ENCODE data around the gene MYOG.

Gene MYOG

GRCh38 chr1:203101813-203102634 lies 16.2 kb upstream of the MYOG start:
- H3K36me3 Mint-ChIP-seq (ENCODE audit: low read depth): no peaks in the 10 kb centered on the region
- H3K27ac Mint-ChIP-seq: no peak overlapping the region
- no peak for DNase-seq
- H3K4me3 Mint-ChIP-seq: no peak overlapping the region
- H3K9me3 Mint-ChIP-seq: no peaks in the 10 kb centered on the region
- no peaks in the 10 kb centered on the region for H3K4me1 Mint-ChIP-seq (ENCODE audit: low read depth)
- peaks cover 33% of the 10 kb centered on the region for H3K27me3 Mint-ChIP-seq

DNA sequence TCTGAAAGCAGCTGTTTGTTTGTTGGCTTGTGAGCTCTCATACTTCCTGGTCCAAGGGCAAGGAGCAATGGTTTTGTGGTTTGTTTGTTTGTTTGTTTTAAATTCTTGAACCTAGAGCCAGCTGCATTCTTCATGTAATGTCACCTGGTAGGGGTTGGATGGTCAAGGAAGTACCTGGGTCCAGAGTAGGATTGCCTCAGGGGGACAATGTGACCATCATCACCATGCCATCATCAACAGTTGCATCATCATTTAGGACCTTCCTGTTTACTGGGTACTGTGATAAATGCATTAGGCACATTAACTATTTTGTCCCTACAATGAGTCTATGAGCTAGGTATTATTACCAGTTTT lies 14.7 kb upstream of the MYOG start:
- H3K4me3 Mint-ChIP-seq: no peak overlapping the region
- H3K9me3 Mint-ChIP-seq: peaks cover 8% of the 10 kb centered on the region
- peaks cover 31% of the 10 kb centered on the region for H3K27me3 Mint-ChIP-seq
- H3K36me3 Mint-ChIP-seq (ENCODE audit: low read depth): no peaks in the 10 kb centered on the region
- H3K27ac Mint-ChIP-seq: no peak overlapping the region
- no peak for DNase-seq
- no peaks in the 10 kb centered on the region for H3K4me1 Mint-ChIP-seq (ENCODE audit: low read depth)

GRCh38 chr1:203099805-203100515 lies 14.1 kb upstream of the MYOG start:
- DNase-seq: no peak
- H3K4me1 Mint-ChIP-seq (ENCODE audit: low read depth): no peaks in the 10 kb centered on the region
- peaks cover 26% of the 10 kb centered on the region for H3K27me3 Mint-ChIP-seq
- no peak overlapping the region for H3K27ac Mint-ChIP-seq
- H3K4me3 Mint-ChIP-seq: no peak overlapping the region
- peaks cover 13% of the 10 kb centered on the region for H3K9me3 Mint-ChIP-seq
- H3K36me3 Mint-ChIP-seq (ENCODE audit: low read depth): no peaks in the 10 kb centered on the region

GRCh38 chr1:203098914-203099520 lies 13.2 kb upstream of the MYOG start:
- H3K36me3 Mint-ChIP-seq (ENCODE audit: low read depth): no peaks in the 10 kb centered on the region
- H3K4me1 Mint-ChIP-seq (ENCODE audit: low read depth): no peaks in the 10 kb centered on the region
- H3K27me3 Mint-ChIP-seq: peaks cover 23% of the 10 kb centered on the region
- no peak overlapping the region for H3K27ac Mint-ChIP-seq
- no peak overlapping the region for H3K4me3 Mint-ChIP-seq
- DNase-seq: no peak
- H3K9me3 Mint-ChIP-seq: peaks cover 20% of the 10 kb centered on the region

DNA sequence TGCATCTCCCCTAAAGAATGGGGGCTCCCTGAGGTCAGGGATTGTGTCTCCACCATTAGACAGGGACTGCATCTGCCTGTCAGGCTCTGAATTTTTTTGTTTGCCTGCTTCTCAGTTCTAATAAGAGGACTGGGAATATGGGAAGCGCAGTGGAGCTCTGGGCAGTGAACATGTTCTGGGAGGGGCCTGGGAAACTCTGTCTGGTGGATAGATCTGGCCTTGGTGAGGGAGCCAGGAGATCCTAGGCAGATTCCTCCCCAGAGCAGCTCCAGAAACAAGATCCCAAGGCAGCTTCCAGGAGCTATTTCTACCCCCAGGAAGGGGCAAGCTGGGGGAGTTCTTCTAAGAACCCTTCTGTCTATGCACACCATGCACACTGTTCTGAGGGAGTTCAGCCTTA lies 12.6 kb upstream of the MYOG start:
- H3K4me1 Mint-ChIP-seq (ENCODE audit: low read depth): no peaks in the 10 kb centered on the region
- H3K27me3 Mint-ChIP-seq: peaks cover 21% of the 10 kb centered on the region
- DNase-seq: no peak
- no peak overlapping the region for H3K27ac Mint-ChIP-seq
- peaks cover 20% of the 10 kb centered on the region for H3K9me3 Mint-ChIP-seq
- no peak overlapping the region for H3K4me3 Mint-ChIP-seq
- H3K36me3 Mint-ChIP-seq (ENCODE audit: low read depth): no peaks in the 10 kb centered on the region

GRCh38 chr1:203097001-203097400 lies 11.2 kb upstream of the MYOG start:
- no peak overlapping the region for H3K27ac Mint-ChIP-seq
- H3K4me1 Mint-ChIP-seq (ENCODE audit: low read depth): no peaks in the 10 kb centered on the region
- peaks cover 20% of the 10 kb centered on the region for H3K9me3 Mint-ChIP-seq
- peaks cover 24% of the 10 kb centered on the region for H3K27me3 Mint-ChIP-seq
- no peak for DNase-seq
- no peak overlapping the region for H3K4me3 Mint-ChIP-seq
- no peaks in the 10 kb centered on the region for H3K36me3 Mint-ChIP-seq (ENCODE audit: low read depth)

- Mint-ChIP-seq H3K27me3 (peaks cover 25% of the 10 kb centered on the region), H3K27ac (no peak overlapping the region), H3K4me3 (no peak overlapping the region), H3K9me3 (peaks cover 20% of the 10 kb centered on the region), H3K4me1 (ENCODE audit: low read depth) (no peaks in the 10 kb centered on the region), H3K36me3 (ENCODE audit: low read depth) (no peaks in the 10 kb centered on the region)
- DNase-seq: no peak
Measured at GRCh38 chr1:203096566-203096965, 10.8 kb upstream of the MYOG start.

GRCh38 chr1:203095061-203095690 lies 9.4 kb upstream of the MYOG start:
- H3K4me3 Mint-ChIP-seq: no peak overlapping the region
- no peak overlapping the region for H3K27ac Mint-ChIP-seq
- H3K4me1 Mint-ChIP-seq (ENCODE audit: low read depth): no peaks in the 10 kb centered on the region
- DNase-seq: no peak
- H3K27me3 Mint-ChIP-seq: peaks cover 24% of the 10 kb centered on the region
- peaks cover 20% of the 10 kb centered on the region for H3K9me3 Mint-ChIP-seq
- H3K36me3 Mint-ChIP-seq (ENCODE audit: low read depth): no peaks in the 10 kb centered on the region

DNA sequence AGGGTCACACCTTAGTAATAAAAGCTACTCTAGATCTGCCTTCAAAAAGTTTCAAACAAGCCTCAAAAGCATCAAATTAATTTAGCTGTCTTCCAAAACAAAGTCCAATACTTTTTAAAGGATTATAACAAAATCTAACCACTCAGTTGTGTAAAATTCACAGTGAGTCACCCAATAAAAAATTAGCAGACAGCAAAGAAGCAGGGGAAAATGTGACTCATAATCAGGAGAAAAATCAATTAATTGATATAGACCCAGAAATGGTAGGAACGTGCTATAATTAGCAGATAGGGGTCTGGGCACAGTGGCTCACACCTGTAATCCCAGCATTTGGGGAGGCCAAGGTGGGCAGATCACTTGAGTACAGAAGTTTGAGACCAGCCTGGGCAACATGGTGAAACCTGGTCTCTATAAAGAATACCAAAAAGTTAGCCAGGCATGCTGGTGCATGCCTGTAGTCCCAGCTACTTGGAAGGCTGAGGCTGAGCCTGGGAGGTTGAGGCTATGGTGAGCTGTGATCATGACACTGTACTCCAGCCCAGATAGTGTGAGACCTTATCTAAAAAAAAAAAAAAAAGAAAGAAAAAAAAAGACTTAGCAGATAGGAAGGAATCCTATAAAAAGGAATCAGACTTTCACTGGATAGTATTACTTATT lies 8.1 kb upstream of the MYOG start:
- Mint-ChIP-seq H3K9me3 (peaks cover 20% of the 10 kb centered on the region), H3K36me3 (ENCODE audit: low read depth) (no peaks in the 10 kb centered on the region), H3K4me1 (ENCODE audit: low read depth) (no peaks in the 10 kb centered on the region), H3K27ac (no peak overlapping the region), H3K4me3 (no peak overlapping the region), H3K27me3 (peaks cover 20% of the 10 kb centered on the region)
- no peak for DNase-seq

GRCh38 chr1:203091761-203092330 lies 6.0 kb upstream of the MYOG start:
- DNase-seq: no peak

GRCh38 chr1:203091199-203091477 lies 5.3 kb upstream of the MYOG start:
- Mint-ChIP-seq H3K9me3 (peaks cover 19% of the 10 kb centered on the region), H3K4me1 (ENCODE audit: low read depth) (no peaks in the 10 kb centered on the region), H3K27ac (no peak overlapping the region), H3K27me3 (peaks cover 13% of the 10 kb centered on the region), H3K36me3 (ENCODE audit: low read depth) (no peaks in the 10 kb centered on the region), H3K4me3 (no peak overlapping the region)
- no peak for DNase-seq

More at GRCh38 chr1:203091761-203092330, 6.0 kb upstream of the MYOG start:
- Mint-ChIP-seq H3K4me3 (no peak overlapping the region), H3K4me1 (ENCODE audit: low read depth) (no peaks in the 10 kb centered on the region), H3K27me3 (peaks cover 14% of the 10 kb centered on the region), H3K36me3 (ENCODE audit: low read depth) (no peaks in the 10 kb centered on the region), H3K27ac (no peak overlapping the region), H3K9me3 (peaks cover 20% of the 10 kb centered on the region)

GRCh38 chr1:203090421-203091198 lies 4.8 kb upstream of the MYOG start:
- no peaks in the 10 kb centered on the region for H3K4me1 Mint-ChIP-seq (ENCODE audit: low read depth)
- H3K9me3 Mint-ChIP-seq: peaks cover 14% of the 10 kb centered on the region
- DNase-seq: no peak
- H3K27ac Mint-ChIP-seq: no peak overlapping the region
- no peak overlapping the region for H3K4me3 Mint-ChIP-seq
- no peaks in the 10 kb centered on the region for H3K36me3 Mint-ChIP-seq (ENCODE audit: low read depth)
- peaks cover 13% of the 10 kb centered on the region for H3K27me3 Mint-ChIP-seq

GRCh38 chr1:203089651-203090045 lies 3.8 kb upstream of the MYOG start:
- H3K36me3 Mint-ChIP-seq (ENCODE audit: low read depth): no peaks in the 10 kb centered on the region
- no peak overlapping the region for H3K27ac Mint-ChIP-seq
- peaks cover 13% of the 10 kb centered on the region for H3K27me3 Mint-ChIP-seq
- H3K4me3 Mint-ChIP-seq: no peak overlapping the region
- no peaks in the 10 kb centered on the region for H3K4me1 Mint-ChIP-seq (ENCODE audit: low read depth)
- no peak for DNase-seq
- peaks cover 4% of the 10 kb centered on the region for H3K9me3 Mint-ChIP-seq

All from activated T-cell treated with anti-CD3 and anti-CD28 coated beads, Interleukin-2, amount 50 U/mL, for 24 hours (primary cell).